ENCODE measurements around the gene KIF26B.

KIF26B gene

GRCh38 chr1:245475961-245476516 is 321.3 kb downstream of the KIF26B start:
- no peaks in the 10 kb centered on the region for H4K20me1 ChIP-seq (ENCODE audit: insufficient read depth, low read length)
- H3K4me1 ChIP-seq (ENCODE audit: low read length) = peaks cover 20% of the 10 kb centered on the region
- H3K9me3 ChIP-seq (ENCODE audit: insufficient read depth, low read length) = no peaks in the 10 kb centered on the region
- TF ChIP-seq EZH2phosphoT487 (IDR thresholded peaks at IDR 0.05; ENCODE audit: low read depth) (no peak), CTCF (IDR thresholded peaks at IDR 0.05; ENCODE audit: low read depth, low read length) (no peak)
- H3K36me3 ChIP-seq (replicated peaks; ENCODE audit: low read depth, low read length) = no peaks in the 10 kb centered on the region
- H3K9ac ChIP-seq (ENCODE audit: low read length) = no peak overlapping the region
- H2AFZ ChIP-seq (ENCODE audit: low read depth, low read length) = no peak overlapping the region; the same call in 1 of the 2 replicates
- H3K27me3 ChIP-seq (ENCODE audit: low read depth, low read length) = peaks cover 14% of the 10 kb centered on the region
- no peaks in the 10 kb centered on the region for H3K79me2 ChIP-seq (ENCODE audit: low read length)
- H3K4me3 ChIP-seq (ENCODE audit: low read length) = no peak overlapping the region
- no peak overlapping the region for H3K4me2 ChIP-seq (ENCODE audit: low read length)
- no peak overlapping the region for H3K27ac ChIP-seq (ENCODE audit: low read length)

GRCh38 chr1:245477941-245478340 is 323.2 kb downstream of the KIF26B start:
- peaks cover 24% of the 10 kb centered on the region for H3K4me1 ChIP-seq (ENCODE audit: low read length)
- H3K9ac ChIP-seq (ENCODE audit: low read length) = no peak overlapping the region
- H3K9me3 ChIP-seq (ENCODE audit: insufficient read depth, low read length) = no peaks in the 10 kb centered on the region
- H3K27ac ChIP-seq (ENCODE audit: low read length) = no peak overlapping the region
- H3K36me3 ChIP-seq (replicated peaks; ENCODE audit: low read depth, low read length) = no peaks in the 10 kb centered on the region
- H3K79me2 ChIP-seq (ENCODE audit: low read length) = no peaks in the 10 kb centered on the region
- H3K4me3 ChIP-seq (ENCODE audit: low read length) = no peak overlapping the region
- H2AFZ ChIP-seq (ENCODE audit: low read depth, low read length) = no peak overlapping the region
- H4K20me1 ChIP-seq (ENCODE audit: insufficient read depth, low read length) = no peaks in the 10 kb centered on the region
- no peak overlapping the region for H3K4me2 ChIP-seq (ENCODE audit: low read length)
- peaks cover 20% of the 10 kb centered on the region for H3K27me3 ChIP-seq (ENCODE audit: low read depth, low read length)
- no peak for TF ChIP-seq CTCF (IDR thresholded peaks at IDR 0.05; ENCODE audit: low read depth, low read length)
- TF ChIP-seq EZH2phosphoT487 (IDR thresholded peaks at IDR 0.05; ENCODE audit: low read depth) = no peak

DNA sequence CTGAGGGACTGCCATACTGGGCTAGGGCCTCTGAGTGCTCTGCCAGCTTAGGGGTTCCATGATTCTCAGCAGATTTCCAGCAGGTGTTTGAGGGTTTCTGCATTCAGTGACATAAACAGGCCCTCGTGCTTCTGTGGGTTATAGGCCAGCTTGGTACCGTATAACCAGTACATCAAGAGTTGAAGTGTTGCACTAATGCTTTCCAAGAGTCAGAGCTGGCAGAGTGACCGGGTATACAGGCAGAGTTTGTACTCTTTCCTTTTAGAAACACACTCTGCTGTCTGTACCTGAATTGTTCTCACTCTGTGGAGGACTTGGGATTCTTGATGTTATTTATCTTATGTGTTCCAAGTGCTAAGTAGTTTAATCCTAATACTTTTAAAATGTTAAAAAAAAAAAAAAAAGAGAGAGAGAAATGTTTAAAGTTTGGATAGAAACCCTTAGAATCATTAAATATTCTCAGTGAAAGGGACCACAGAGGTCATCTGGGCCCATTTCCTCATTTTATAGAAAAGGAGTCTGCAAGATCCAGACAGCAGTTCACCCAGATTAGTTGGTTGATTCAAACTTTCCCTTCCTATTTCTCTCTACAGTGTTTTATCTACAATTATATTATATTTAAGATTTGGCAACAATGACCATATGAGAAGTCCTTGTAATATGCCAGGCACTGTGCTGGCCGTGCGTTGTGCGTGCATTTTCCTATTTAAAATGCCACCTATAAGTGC is 325.8 kb downstream of the KIF26B start:
- Histone ChIP-seq H3K79me2 (ENCODE audit: low read length) (no peaks in the 10 kb centered on the region), H3K27ac (ENCODE audit: low read length) (no peak overlapping the region), H3K4me1 (ENCODE audit: low read length) (peaks cover 14% of the 10 kb centered on the region), H3K36me3 (replicated peaks; ENCODE audit: low read depth, low read length) (no peaks in the 10 kb centered on the region), H3K27me3 (ENCODE audit: low read depth, low read length) (peaks cover 27% of the 10 kb centered on the region), H4K20me1 (ENCODE audit: insufficient read depth, low read length) (no peaks in the 10 kb centered on the region), H3K9ac (ENCODE audit: low read length) (no peak overlapping the region), H3K4me2 (ENCODE audit: low read length) (peak overlapping the region; percentile 33; the same call in 1 of the 2 replicates), H3K9me3 (ENCODE audit: insufficient read depth, low read length) (no peaks in the 10 kb centered on the region), H3K4me3 (ENCODE audit: low read length) (no peak overlapping the region), H2AFZ (ENCODE audit: low read depth, low read length) (no peak overlapping the region)
- TF ChIP-seq EZH2phosphoT487 (IDR thresholded peaks at IDR 0.05; ENCODE audit: low read depth) = no peak
- no peak for TF ChIP-seq CTCF (IDR thresholded peaks at IDR 0.05; ENCODE audit: low read depth, low read length)

DNA sequence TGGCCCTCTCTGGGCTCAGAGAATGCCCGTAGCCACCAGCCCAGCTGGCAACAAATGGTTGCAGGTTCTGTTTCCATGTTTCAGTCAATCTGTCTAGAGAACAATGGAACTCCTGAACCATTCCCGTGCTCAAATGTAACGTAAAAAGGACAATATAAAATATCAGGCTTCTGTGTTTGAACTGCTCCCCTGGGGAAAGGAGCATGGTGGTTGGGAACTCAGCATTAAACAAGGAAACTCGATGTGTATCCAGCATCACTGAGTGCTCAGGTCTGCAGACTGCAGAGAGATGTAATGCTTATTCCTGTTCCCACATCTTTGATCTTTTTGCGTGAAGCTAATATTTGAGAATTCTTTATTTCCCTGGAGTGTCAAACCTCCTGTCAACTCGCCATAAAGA is 326.5 kb downstream of the KIF26B start:
- H3K79me2 ChIP-seq (ENCODE audit: low read length) = no peaks in the 10 kb centered on the region
- no peak overlapping the region for H3K27ac ChIP-seq (ENCODE audit: low read length)
- H3K9ac ChIP-seq (ENCODE audit: low read length) = no peak overlapping the region
- no peak overlapping the region for H3K4me3 ChIP-seq (ENCODE audit: low read length)
- H3K36me3 ChIP-seq (replicated peaks; ENCODE audit: low read depth, low read length) = no peaks in the 10 kb centered on the region
- peaks cover 14% of the 10 kb centered on the region for H3K4me1 ChIP-seq (ENCODE audit: low read length)
- H3K9me3 ChIP-seq (ENCODE audit: insufficient read depth, low read length) = no peaks in the 10 kb centered on the region
- no peaks in the 10 kb centered on the region for H4K20me1 ChIP-seq (ENCODE audit: insufficient read depth, low read length)
- H3K27me3 ChIP-seq (ENCODE audit: low read depth, low read length) = peaks cover 20% of the 10 kb centered on the region; the same call in 1 of the 2 replicates
- H2AFZ ChIP-seq (ENCODE audit: low read depth, low read length) = no peak overlapping the region
- TF ChIP-seq CTCF (IDR thresholded peaks at IDR 0.05; ENCODE audit: low read depth, low read length) (no peak), EZH2phosphoT487 (IDR thresholded peaks at IDR 0.05; ENCODE audit: low read depth) (no peak)
- no peak overlapping the region for H3K4me2 ChIP-seq (ENCODE audit: low read length)

Data from OCI-LY3 (cell line).